Measurements from ENCODE around the gene GRN. TPM values are rescaled to one million over a fixed set of nuclear protein-coding genes. Genes with fewer than 3 reads are reported as not detected.

GRN gene
- polyA plus RNA-seq, 1 of the 3 experiments (the other 2 are of a cell fraction), result 442 TPM

GRCh38 chr17:44348234-44348987, 3.3 kb downstream of the GRN start:
- no peak overlapping the region for H2AFZ ChIP-seq (ENCODE audit: low read depth)
- H3K27me3 ChIP-seq (ENCODE audit: insufficient read depth), result no peaks in the 10 kb centered on the region
- no peak overlapping the region for H3K4me3 ChIP-seq (ENCODE audit: low read depth in 2 of 2, low read length in 1 of 2)
- no peaks in the 10 kb centered on the region for H3K9me2 ChIP-seq
- ChIA-PET POLR2A (no interaction called here), CTCF (interaction anchor here (1.2 to 5.4 kb wide), 3 partner anchors 13 to 138 kb away, joined by 3 to 85 read pairs (median 26); partner anchors contain the start of gene FAM171A2)
- H3K79me2 ChIP-seq (ENCODE audit: insufficient read depth), result peaks cover 21% of the 10 kb centered on the region
- no peak for DNase-seq
- no peak overlapping the region for H3K9ac ChIP-seq
- WGBS (ENCODE audit: low lambda C conversion rate), result 83% methylated on average over 5 of the region's 9 CpGs
- H3K9me3 ChIP-seq, result no peaks in the 10 kb centered on the region
- no peak overlapping the region for H3K4me2 ChIP-seq
- no peak overlapping the region for H3K27ac ChIP-seq (ENCODE audit: low read depth in 2 of 2, low read length in 1 of 2)
- H3K36me3 ChIP-seq (replicated peaks in 1 of 2; ENCODE audit: control insufficient read depth in 1 of 2, insufficient read depth in 2 of 2, low read length in 1 of 2), result peaks cover 0 to 35% of the 10 kb centered on the region in 2 experiments
- H3F3A ChIP-seq (replicated peaks; ENCODE audit: insufficient read depth), result no peaks in the 10 kb centered on the region
- TF ChIP-seq JUND (IDR thresholded peaks at IDR 0.05) (no peak), REST (IDR thresholded peaks at IDR 0.05; ENCODE audit: low read depth, low read length) (no peak), SMC3 (IDR thresholded peaks at IDR 0.05; ENCODE audit: low read depth, low read length) (no peak), USF1 (IDR thresholded peaks at IDR 0.05; ENCODE audit: borderline replicate concordance, low read depth) (peak; percentile 46; the same call in 1 of the 2 replicates), RAD21 (IDR thresholded peaks at IDR 0.05; ENCODE audit: low read length) (no peak)
- peaks cover 0 to 13% of the 10 kb centered on the region in 2 experiments; a peak in 1 of 4 replicates for H3K4me1 ChIP-seq (ENCODE audit: control insufficient read depth in 1 of 2, insufficient read depth in 2 of 2, low read depth in 1 of 2, low read length in 1 of 2)
- peaks cover 7% of the 10 kb centered on the region; the same call in 1 of the 2 replicates for H4K20me1 ChIP-seq (ENCODE audit: insufficient read depth)

GRCh38 chr17:44348988-44349364, 3.9 kb downstream of the GRN start:
- no peak overlapping the region for H3K27ac ChIP-seq (ENCODE audit: low read depth in 2 of 2, low read length in 1 of 2)
- CTCF ChIA-PET, result interaction anchor here (2.8 to 5.4 kb wide), 4 partner anchors 12 to 145 kb away, joined by 15 to 85 read pairs (median 22); partner anchors contain the start of gene FAM171A2
- no peak for TF ChIP-seq REST (IDR thresholded peaks at IDR 0.05; ENCODE audit: low read depth, low read length)
- no peak for TF ChIP-seq ZBTB33 (IDR thresholded peaks at IDR 0.05; ENCODE audit: borderline replicate concordance, low read depth)
- TF ChIP-seq SMC3 (IDR thresholded peaks at IDR 0.05; ENCODE audit: low read depth, low read length), result no peak
- TF ChIP-seq MAX (IDR thresholded peaks at IDR 0.05; ENCODE audit: low read depth), result no peak
- TF ChIP-seq GATA2 (CRISPR knock-in tag; IDR thresholded peaks at IDR 0.05), result no peak
- no peak for TF ChIP-seq USF1 (IDR thresholded peaks at IDR 0.05; ENCODE audit: borderline replicate concordance, low read depth)
- TF ChIP-seq CHD2 (IDR thresholded peaks at IDR 0.05; ENCODE audit: low read length, partially characterized antibody), result no peak
- no peak for TF ChIP-seq RXRA (IDR thresholded peaks at IDR 0.05; ENCODE audit: borderline replicate concordance, low read depth)
- TF ChIP-seq JUND (IDR thresholded peaks at IDR 0.05), result no peak
- TF ChIP-seq PBX3 (IDR thresholded peaks at IDR 0.05), result no peak

More at GRCh38 chr17:44348988-44349364, 3.9 kb downstream of the GRN start:
- Histone ChIP-seq H3K36me3 (replicated peaks in 1 of 2; ENCODE audit: control insufficient read depth in 1 of 2, insufficient read depth in 2 of 2, low read length in 1 of 2) (peaks cover 0 to 35% of the 10 kb centered on the region in 2 experiments), H2AFZ (ENCODE audit: low read depth) (no peak overlapping the region), H3K4me2 (no peak overlapping the region), H3K79me2 (ENCODE audit: insufficient read depth) (peaks cover 21% of the 10 kb centered on the region), H3K9me2 (no peaks in the 10 kb centered on the region), H3F3A (replicated peaks; ENCODE audit: insufficient read depth) (no peaks in the 10 kb centered on the region), H3K9me3 (no peaks in the 10 kb centered on the region), H4K20me1 (ENCODE audit: insufficient read depth) (peaks cover 7% of the 10 kb centered on the region; the same call in 1 of the 2 replicates), H3K4me1 (ENCODE audit: control insufficient read depth in 1 of 2, insufficient read depth in 2 of 2, low read depth in 1 of 2, low read length in 1 of 2) (peaks cover 0 to 13% of the 10 kb centered on the region in 2 experiments; a peak in 1 of 4 replicates), H3K27me3 (ENCODE audit: insufficient read depth) (no peaks in the 10 kb centered on the region), H3K9ac (no peak overlapping the region), H3K4me3 (ENCODE audit: low read depth in 2 of 2, low read length in 1 of 2) (no peak overlapping the region)
- POLR2A ChIA-PET, result no interaction called here
- WGBS (ENCODE audit: low lambda C conversion rate), result 80% methylated on average over 1 of the region's 6 CpGs
- no peak for DNase-seq

All from SK-N-SH (cell line).